ENCODE results near the gene ZSCAN5C.

- TF ChIP-seq CTCF (IDR thresholded peaks at IDR 0.05) (no peak), EZH2 (IDR thresholded peaks at IDR 0.05; ENCODE audit: borderline replicate concordance, insufficient read depth, low read depth, low read length, poor library complexity, severe bottlenecking) (no peak)
Measured at GRCh38 chr19:56152644-56153043, 49.4 kb upstream of the ZSCAN5C start.

Measured in B cell (primary cell).